Progenitor cell of endocrine pancreas (in vitro differentiated cells): ENCODE measurements around the gene ANKRD49. TPM values are rescaled to one million over a fixed set of nuclear protein-coding genes. Genes with fewer than 3 reads are reported as not detected.

ENCODE experiments used
- DNase-seq: peaks from one replicate; pipeline ENCODE4 v3.0.0; 2021; ENCODE audit warnings: low spot score; ENCODE audit not compliant: unreplicated experiment
- H3K27ac Mint-ChIP-seq: 2 replicates; pipeline ENCODE4 v1.8.0; 2021; ENCODE audit warnings: mild to moderate bottlenecking, moderate library complexity, mixed read lengths
- H3K27me3 Mint-ChIP-seq: 2 replicates; pipeline ENCODE4 v1.8.0; 2021; ENCODE audit warnings: mixed read lengths
- H3K36me3 Mint-ChIP-seq: 2 replicates; pipeline ENCODE4 v1.8.0; 2022; ENCODE audit warnings: mixed read lengths; ENCODE audit not compliant: insufficient read depth
- H3K4me1 Mint-ChIP-seq: 2 replicates; pipeline ENCODE4 v1.8.0; 2021; ENCODE audit warnings: low read depth, mixed read lengths
- H3K4me3 Mint-ChIP-seq: 2 replicates; pipeline ENCODE4 v1.8.0; 2021; ENCODE audit warnings: low read depth, mild to moderate bottlenecking, moderate library complexity, mixed read lengths
- H3K9me3 Mint-ChIP-seq: 2 replicates; pipeline ENCODE4 v1.8.0; 2021; ENCODE audit warnings: low read depth, mixed read lengths
- long read RNA-seq: library from polyadenylated mRNA; unstranded; transcript quantifications from one replicate; pipeline ENCODE4 v2.0.0, GENCODE V29; 2020
- total RNA-seq: library from RNA; stranded (reverse); gene quantifications from 2 replicates; pipeline ENCODE4 v1.2.1, GENCODE V29; 2021
- TF ChIP-seq, protein P1 (sequence below): fragments of 200-600 bp; sonication (generic); IDR thresholded peaks from one replicate; pipeline ENCODE4 v1.5.0; 2021; ENCODE audit warnings: antibody characterized with exemption, mild to moderate bottlenecking; ENCODE audit not compliant: unreplicated experiment

The ANKRD49 gene, protein sequence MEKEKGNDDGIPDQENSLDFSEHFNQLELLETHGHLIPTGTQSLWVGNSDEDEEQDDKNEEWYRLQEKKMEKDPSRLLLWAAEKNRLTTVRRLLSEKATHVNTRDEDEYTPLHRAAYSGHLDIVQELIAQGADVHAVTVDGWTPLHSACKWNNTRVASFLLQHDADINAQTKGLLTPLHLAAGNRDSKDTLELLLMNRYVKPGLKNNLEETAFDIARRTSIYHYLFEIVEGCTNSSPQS
- 17.6 and 23.0 TPM in 2 replicates for total RNA-seq
- long read RNA-seq, transcript ANKRD49-210 (3 exons, 2,268 nt) = major isoform, 39 of 59 reads
- long read RNA-seq, partial matches to known transcripts = 0 of 59 reads
- long read RNA-seq, other reads (novel, unspliced or antisense) = 11 of 59 reads

DNA sequence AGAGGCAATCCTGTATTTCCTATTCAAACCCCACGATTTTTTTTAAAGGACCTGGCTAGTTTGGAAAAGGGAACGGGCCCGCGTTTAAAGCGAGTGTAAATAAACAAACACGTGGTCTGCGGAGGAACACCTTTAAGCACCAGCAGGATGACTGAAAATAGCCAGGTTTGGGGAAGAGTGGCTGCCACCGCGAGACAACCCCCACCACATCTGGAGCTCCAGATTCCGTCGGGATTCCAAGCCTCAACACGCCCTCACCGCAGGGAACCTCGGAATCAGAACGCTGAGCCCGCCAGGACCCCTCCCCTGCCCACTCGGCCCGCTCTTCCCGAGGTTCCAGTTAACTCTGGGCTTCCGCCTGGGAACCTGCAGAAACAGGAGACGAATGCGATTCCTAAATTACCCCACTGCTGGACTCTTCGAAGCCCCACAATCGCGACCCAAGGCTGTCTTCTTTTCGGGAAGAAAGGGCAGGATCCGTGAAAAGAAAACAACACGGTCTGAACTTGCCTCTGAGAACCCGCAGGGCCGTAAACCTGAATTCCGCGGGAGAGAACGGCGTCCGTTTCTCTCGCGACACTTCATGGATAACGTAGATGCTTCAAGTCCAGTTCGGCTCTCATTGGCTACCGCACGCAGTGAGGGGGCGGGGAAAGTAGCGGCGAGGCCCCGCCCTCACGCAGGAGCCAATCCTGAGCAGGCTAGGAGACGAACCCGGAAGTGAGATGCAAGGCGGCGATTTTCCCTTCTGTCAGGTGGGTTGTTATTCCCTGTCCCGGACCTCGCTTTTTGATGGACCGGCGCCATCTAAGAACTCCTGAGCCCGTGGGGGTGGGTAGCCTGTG, at the start of gene ANKRD49, which contains the start of gene MRE11:
TSS of gene ANKRD49 (plus strand) at position 704 of the 845 bp plus-strand sequence. CDS start 2,710 bp downstream, outside the sequence.
TSS of gene MRE11 (minus strand) at position 564 of the 845 bp plus-strand sequence. CDS start 1,043 bp downstream, outside the sequence.
- no peaks in the 10 kb centered on the region for H3K9me3 Mint-ChIP-seq
- peaks cover 19% of the 10 kb centered on the region for H3K36me3 Mint-ChIP-seq
- peaks cover 12% of the 10 kb centered on the region for H3K4me1 Mint-ChIP-seq
- TF ChIP-seq, protein P1, sequence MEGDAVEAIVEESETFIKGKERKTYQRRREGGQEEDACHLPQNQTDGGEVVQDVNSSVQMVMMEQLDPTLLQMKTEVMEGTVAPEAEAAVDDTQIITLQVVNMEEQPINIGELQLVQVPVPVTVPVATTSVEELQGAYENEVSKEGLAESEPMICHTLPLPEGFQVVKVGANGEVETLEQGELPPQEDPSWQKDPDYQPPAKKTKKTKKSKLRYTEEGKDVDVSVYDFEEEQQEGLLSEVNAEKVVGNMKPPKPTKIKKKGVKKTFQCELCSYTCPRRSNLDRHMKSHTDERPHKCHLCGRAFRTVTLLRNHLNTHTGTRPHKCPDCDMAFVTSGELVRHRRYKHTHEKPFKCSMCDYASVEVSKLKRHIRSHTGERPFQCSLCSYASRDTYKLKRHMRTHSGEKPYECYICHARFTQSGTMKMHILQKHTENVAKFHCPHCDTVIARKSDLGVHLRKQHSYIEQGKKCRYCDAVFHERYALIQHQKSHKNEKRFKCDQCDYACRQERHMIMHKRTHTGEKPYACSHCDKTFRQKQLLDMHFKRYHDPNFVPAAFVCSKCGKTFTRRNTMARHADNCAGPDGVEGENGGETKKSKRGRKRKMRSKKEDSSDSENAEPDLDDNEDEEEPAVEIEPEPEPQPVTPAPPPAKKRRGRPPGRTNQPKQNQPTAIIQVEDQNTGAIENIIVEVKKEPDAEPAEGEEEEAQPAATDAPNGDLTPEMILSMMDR = no peak
- peak within 1 kb of the TSS; percentile 97 for H3K4me3 Mint-ChIP-seq
- H3K27me3 Mint-ChIP-seq = no peaks in the 10 kb centered on the region
- peak within 1 kb of the TSS; percentile 100 for H3K27ac Mint-ChIP-seq
- peak; percentile 95 for DNase-seq

DNA sequence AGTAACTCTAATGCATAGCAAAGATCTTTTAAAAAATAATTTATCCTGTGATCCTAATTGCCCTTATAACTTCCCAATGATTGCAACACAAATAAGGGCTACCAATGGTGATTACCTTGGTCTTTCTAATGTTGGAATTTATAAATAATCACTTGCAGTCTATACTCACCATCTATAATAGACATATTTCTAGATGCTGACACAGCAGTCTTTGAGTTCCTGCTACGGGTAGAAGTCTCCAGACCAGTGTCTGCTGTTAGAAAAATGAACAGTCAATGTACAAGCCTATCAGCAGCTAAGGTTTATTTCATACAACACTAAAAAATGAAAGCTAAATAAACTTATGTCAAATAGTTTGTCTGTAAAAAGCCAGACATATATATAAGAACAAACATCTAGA, 48.1 kb upstream of the ANKRD49 start:
- H3K27me3 Mint-ChIP-seq = peaks cover 9% of the 10 kb centered on the region
- no peak for DNase-seq
- H3K4me3 Mint-ChIP-seq = no peak overlapping the region
- TF ChIP-seq, protein P1 = no peak
- H3K4me1 Mint-ChIP-seq = peaks cover 9% of the 10 kb centered on the region
- no peaks in the 10 kb centered on the region for H3K9me3 Mint-ChIP-seq
- H3K36me3 Mint-ChIP-seq = peaks cover 18% of the 10 kb centered on the region
- H3K27ac Mint-ChIP-seq = no peak overlapping the region

DNA sequence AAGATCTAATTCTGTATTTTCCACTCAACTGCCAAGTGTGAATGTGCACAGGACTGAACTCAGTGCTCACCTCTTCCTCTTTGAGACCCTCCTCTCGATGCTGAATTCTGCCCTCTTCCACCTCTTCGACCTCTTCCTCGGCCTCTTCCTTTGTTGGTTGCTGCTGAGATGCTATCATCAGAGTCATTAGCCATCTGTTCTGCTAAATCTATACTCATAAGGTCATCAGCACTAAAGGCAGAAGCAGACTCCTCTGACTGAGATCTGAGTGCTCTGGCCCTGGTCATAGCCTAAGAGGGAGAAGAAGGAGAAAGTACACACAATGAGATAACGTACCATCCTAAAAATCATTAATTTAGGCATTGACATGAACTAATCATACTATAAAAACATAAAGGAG, 46.6 kb upstream of the ANKRD49 start:
- peaks cover 9% of the 10 kb centered on the region for H3K27me3 Mint-ChIP-seq
- TF ChIP-seq, protein P1 = no peak

DNA sequence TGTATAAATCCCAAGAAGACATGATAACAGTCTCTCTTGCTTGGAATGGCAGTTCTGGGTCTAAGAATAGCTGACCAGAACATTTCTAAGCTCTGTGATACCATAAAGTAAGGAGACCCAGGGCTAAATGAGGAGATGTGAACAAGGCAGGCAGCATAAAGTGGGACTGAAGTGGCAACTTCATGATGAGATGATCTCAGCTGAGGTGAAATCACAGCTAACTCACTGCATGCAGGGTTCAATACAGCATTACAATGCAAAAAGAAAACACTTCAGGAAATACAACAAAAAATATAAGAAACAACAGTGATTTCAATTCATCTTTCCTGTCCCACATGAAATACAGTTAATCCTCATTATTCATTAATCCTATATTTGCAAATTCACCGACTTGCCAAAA, 44.8 kb upstream of the ANKRD49 start:
- Mint-ChIP-seq H3K27ac (no peak overlapping the region), H3K4me1 (peaks cover 9% of the 10 kb centered on the region), H3K4me3 (no peak overlapping the region), H3K27me3 (peaks cover 15% of the 10 kb centered on the region), H3K36me3 (peaks cover 17% of the 10 kb centered on the region), H3K9me3 (no peaks in the 10 kb centered on the region)
- TF ChIP-seq, protein P1 = no peak
- no peak for DNase-seq

More for the DNA sequence above, 46.6 kb upstream of the ANKRD49 start:
- H3K9me3 Mint-ChIP-seq = no peaks in the 10 kb centered on the region
- no peak overlapping the region for H3K4me3 Mint-ChIP-seq
- peaks cover 14% of the 10 kb centered on the region for H3K36me3 Mint-ChIP-seq
- DNase-seq = no peak
- H3K27ac Mint-ChIP-seq = peak overlapping the region; percentile 35
- peaks cover 9% of the 10 kb centered on the region for H3K4me1 Mint-ChIP-seq

DNA sequence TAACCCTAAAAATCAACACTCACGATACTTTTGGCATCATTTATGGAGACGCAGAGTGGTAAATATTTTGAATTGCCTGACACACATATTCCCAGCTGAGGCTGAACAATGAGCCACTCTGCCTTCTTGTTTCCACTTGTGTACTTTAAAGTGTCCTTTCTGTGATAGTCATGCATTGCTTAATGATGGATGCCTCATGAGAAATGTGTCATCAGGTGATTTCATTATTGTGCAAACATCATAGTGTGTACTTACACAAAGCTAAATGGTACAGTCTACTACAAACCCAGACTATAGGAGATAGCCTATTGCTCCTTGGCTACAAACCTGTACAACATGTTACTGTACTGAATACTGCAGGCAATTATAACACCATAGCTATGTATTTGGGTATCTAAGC, 44.3 kb upstream of the ANKRD49 start:
- Mint-ChIP-seq H3K27ac (no peak overlapping the region), H3K9me3 (no peaks in the 10 kb centered on the region), H3K27me3 (peaks cover 15% of the 10 kb centered on the region), H3K4me1 (peaks cover 9% of the 10 kb centered on the region), H3K4me3 (no peak overlapping the region), H3K36me3 (peaks cover 13% of the 10 kb centered on the region)
- TF ChIP-seq, protein P1 = no peak
- DNase-seq = no peak
